HepG2 (cell line): ENCODE results near the gene LATS2. TPM values are rescaled to one million over a fixed set of nuclear protein-coding genes. Genes with fewer than 3 reads are reported as not detected.
A peak's percentile ranks its signal among the peaks of the same experiment; 100 is the strongest.

ENCODE experiments used
- ATAC-seq: fragments of 200-7000 bp; cut with Tn5 transposase; 3 replicates; pipeline ENCODE4 v1.9.1; 2020; ENCODE audit warnings: mild to moderate bottlenecking, moderate library complexity
- BruUV-seq: library from RNA; stranded (reverse); fragments of 400-500 nt; replicated peaks from 2 replicates; lab custom pipeline; 2021; lab: Mats Ljungman, UMichigan
- CTCF ChIA-PET: fragments of 300-600 bp; formaldehyde crosslinking; extraction: SDS; loops from one replicate; lab custom pipeline; 2021; ENCODE audit warnings: low total read pairs, inconsistent platforms, low intra/inter-chr PET ratio; lab: Yijun Ruan, JAX
- POLR2A ChIA-PET: fragments of 350-600 bp; sonication (Branson Sonifier 250); formaldehyde crosslinking; loops from one replicate; lab custom pipeline; 2020; ENCODE audit warnings: antibody characterized with exemption, inconsistent platforms; lab: Yijun Ruan, JAX
- DNase-seq: peaks from one replicate; pipeline ENCODE4 v3.0.0-alpha.2; 2015; ENCODE audit warnings: low spot score
- FAIRE-seq: peaks from 3 replicates; lab custom pipeline; 2011; peaks lifted over from hg19 to GRCh38; lab: Jason Lieb, UNC
- H2AFZ ChIP-seq: one replicate; pipeline ENCODE4 v1.6.1; 2011; ENCODE audit warnings: low read length, inconsistent platforms
- H3K27ac ChIP-seq: fragments of 300-600 bp; 3 replicates; pipeline ENCODE4 v1.8.0; 2011; ENCODE audit warnings: mixed run types, mild to moderate bottlenecking, mixed read lengths, low read length, inconsistent platforms; ENCODE audit not compliant: insufficient read depth; ENCODE audit errors: extremely low read length
- H3K27me3 ChIP-seq, 2 experiments: fragments of 200-600 bp in 1 of 2; 2 replicates in 1 of 2; 3 replicates in 1 of 2; pipeline versions ENCODE4 v1.6.0 to v1.8.0; 2011; ENCODE audit warnings: low read length in 2 of 2, mild to moderate bottlenecking in 2 of 2, moderate library complexity in 2 of 2, inconsistent platforms in 1 of 2; ENCODE audit not compliant: insufficient read depth in 2 of 2, control insufficient read depth in 1 of 2
- H3K36me3 ChIP-seq, 2 experiments: fragments of 200-600 bp in 1 of 2; replicated peaks in 1 of 2; 2 replicates in 1 of 2; 3 replicates in 1 of 2; pipeline versions ENCODE4 v1.5.1 to v1.8.0; 2011; ENCODE audit warnings: low read length in 2 of 2, inconsistent platforms in 1 of 2; ENCODE audit not compliant: insufficient read depth in 2 of 2, control insufficient read depth in 1 of 2
- H3K4me1 ChIP-seq: 2 replicates; pipeline ENCODE4 v1.5.1; 2012; ENCODE audit warnings: low read length, inconsistent platforms; ENCODE audit not compliant: insufficient read depth
- H3K4me2 ChIP-seq: 2 replicates; pipeline ENCODE4 v1.6.0; 2011; ENCODE audit warnings: low read depth, low read length, inconsistent platforms
- H3K4me3 ChIP-seq, 3 experiments: fragments of 200-600 bp in 1 of 3; sonication (generic), shearing (Covaris generic) in 1 of 3; replicated peaks in 1 of 3; 2 replicates each; pipeline ENCODE4 v1.5.1; 2011 to 2016; ENCODE audit warnings: low read length in 3 of 3, inconsistent platforms in 2 of 3, low read depth in 2 of 3, mild to moderate bottlenecking in 2 of 3, control low read depth in 1 of 3, mixed read lengths in 1 of 3; ENCODE audit not compliant: insufficient read depth in 1 of 3
- H3K79me2 ChIP-seq: one replicate; pipeline ENCODE4 v1.6.1; 2011; ENCODE audit warnings: low read length, inconsistent platforms; ENCODE audit not compliant: insufficient read depth
- H3K9ac ChIP-seq: 2 replicates; pipeline ENCODE4 v1.6.0; 2011; ENCODE audit warnings: mild to moderate bottlenecking, low read depth, low read length, inconsistent platforms; ENCODE audit not compliant: insufficient read depth
- H3K9me3 ChIP-seq: 2 replicates; pipeline ENCODE4 v1.5.1; 2012; ENCODE audit warnings: mild to moderate bottlenecking, low read length
- H4K20me1 ChIP-seq: 2 replicates; pipeline ENCODE4 v1.6.0; 2011; ENCODE audit warnings: inconsistent platforms, mild to moderate bottlenecking, low read length, moderate library complexity; ENCODE audit not compliant: insufficient read depth
- MLLT10 ChIP-seq: sonication (generic); formaldehyde crosslinking; IDR thresholded peaks from 2 replicates; pipeline ENCODE4 v1.4.0; 2020; ENCODE audit warnings: missing genetic modification reagents
- REL ChIP-seq: sonication (generic); formaldehyde crosslinking; conservative IDR thresholded peaks from 2 replicates; pipeline ENCODE4 v1.8.0; 2022; ENCODE audit warnings: mild to moderate bottlenecking, missing genetic modification reagents, moderate library complexity
- SCMH1 ChIP-seq: sonication (generic); formaldehyde crosslinking; IDR thresholded peaks from 2 replicates; pipeline ENCODE4 v1.9.0; 2021; ENCODE audit warnings: missing genetic modification reagents, mild to moderate bottlenecking, borderline replicate concordance
- SRY ChIP-seq: sonication (generic); formaldehyde crosslinking; IDR thresholded peaks from 2 replicates; pipeline ENCODE4 v1.8.0; 2022; ENCODE audit warnings: mild to moderate bottlenecking, missing genetic modification reagents
- STAT5B ChIP-seq: sonication (generic); formaldehyde crosslinking; IDR thresholded peaks from 2 replicates; pipeline ENCODE4 v1.4.0; 2020; ENCODE audit warnings: missing genetic modification reagents
- TEAD2 ChIP-seq: sonication (generic); formaldehyde crosslinking; IDR thresholded peaks from 2 replicates; pipeline ENCODE4 v1.9.0; 2021; ENCODE audit warnings: missing genetic modification reagents
- ZNF160 ChIP-seq: sonication (generic); formaldehyde crosslinking; IDR thresholded peaks from 2 replicates; pipeline ENCODE4 v1.8.0; 2022; ENCODE audit warnings: mild to moderate bottlenecking, inconsistent platforms, missing genetic modification reagents
- WGBS: methylation state at CpG from one replicate; pipeline ENCODE4 v1.1.6; 2017; ENCODE audit warnings: low lambda C conversion rate; 5-methylcytosine and 5-hydroxymethylcytosine counted together
- in situ Hi-C: cut with HindIII; loops from 2 replicates; pipeline ENCODE4 v1.10.0; 2017; ENCODE audit warnings: low pct_unique_long_range_greater_than_20kb; ENCODE audit not compliant: extremely low pct_ligation_motif_present
- intact Hi-C: fragments of 100-400 bp; cut with micrococcal nuclease; formaldehyde crosslinking; loops from one replicate; pipeline ENCODE4 v1.10.0; 2022; ENCODE audit not compliant: unreplicated experiment
- polyA plus RNA-seq, 8 experiments: library from polyadenylated mRNA; depleted of rRNA in 3 of 8; stranded (reverse) in 7 of 8; unstranded in 1 of 8; fragments of >200 nt; fragmentation: Illumina TruSeq in 4 of 8; extraction: Trizol in 4 of 8; gene quantifications; 2 replicates each; pipeline versions ENCODE4 v1.2.1 to v1.2.3, GENCODE V29; 2011 to 2016; ENCODE audit warnings: low read depth in 4 of 8, missing spikeins in 1 of 8, mixed read lengths in 1 of 8; ENCODE audit not compliant: insufficient read depth in 1 of 8
- total RNA-seq, 5 experiments: library from RNA; depleted of rRNA; stranded (reverse); fragments of >200 nt; fragmentation: Illumina TruSeq; extraction: Trizol; gene quantifications; 2 replicates each; pipeline ENCODE4 v1.2.3, GENCODE V29; 2016; ENCODE audit warnings: low read depth in 1 of 5
- TF ChIP-seq, protein P1 (sequence below): sonication (generic); formaldehyde crosslinking; IDR thresholded peaks from 2 replicates; pipeline ENCODE4 v1.5.1; 2020; ENCODE audit warnings: mild to moderate bottlenecking, missing genetic modification reagents, moderate library complexity
- TF ChIP-seq, protein P2 (sequence below): sonication (generic); formaldehyde crosslinking; IDR thresholded peaks from 2 replicates; pipeline ENCODE4 v1.4.0; 2020; ENCODE audit warnings: mild to moderate bottlenecking, missing genetic modification reagents
- TF ChIP-seq, protein P3 (sequence below): sonication (generic); formaldehyde crosslinking; IDR thresholded peaks from 2 replicates; pipeline ENCODE4 v1.8.1; 2023; ENCODE audit warnings: mild to moderate bottlenecking, inconsistent platforms, moderate library complexity, missing genetic modification reagents, borderline replicate concordance
- TF ChIP-seq, protein P4 (sequence below): sonication (generic); formaldehyde crosslinking; IDR thresholded peaks from 2 replicates; pipeline ENCODE4 v1.4.0; 2020; ENCODE audit warnings: missing genetic modification reagents

The LATS2 gene
- total and polyA plus RNA-seq, 2 of the 13 experiments (the other 11 are each of a cell fraction or from before 2014, with no cell fraction given): 7.3 to 8.5 TPM

DNA sequence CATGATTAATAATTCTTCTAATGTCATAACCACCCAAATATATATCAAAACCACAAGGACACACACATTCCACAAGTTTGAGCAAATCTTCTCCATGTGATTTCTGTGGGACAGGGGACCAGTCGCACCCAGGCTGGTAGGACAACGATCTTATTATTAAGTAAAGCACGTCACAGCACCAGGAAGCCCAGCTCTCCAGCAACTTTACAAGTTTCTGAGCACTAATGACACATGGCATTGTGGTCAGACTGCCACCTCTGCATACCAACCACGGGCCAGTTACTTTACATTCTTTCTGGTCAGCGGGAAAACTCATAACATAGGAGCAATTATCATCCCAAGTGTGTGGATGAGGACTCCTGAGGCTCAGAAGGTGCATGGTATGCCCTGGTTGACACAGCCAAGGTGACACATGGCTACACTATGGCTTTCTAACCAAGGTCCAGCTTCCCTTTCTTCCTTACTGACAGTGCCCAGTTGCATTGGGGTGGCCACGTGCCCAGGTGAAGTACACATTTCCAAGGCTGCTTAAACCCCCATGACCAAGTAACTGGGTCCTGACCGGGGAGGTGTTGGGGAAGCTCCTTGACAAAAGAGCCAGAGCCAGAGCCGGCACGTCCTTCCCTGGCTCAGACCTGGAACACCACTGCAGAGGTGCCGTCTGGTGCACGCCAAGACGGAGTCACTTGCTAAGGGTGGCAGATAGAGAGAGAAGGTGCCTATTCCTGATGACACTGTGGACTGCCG, 27.4 kb downstream of the LATS2 start (continued):
- TF ChIP-seq, protein P1, sequence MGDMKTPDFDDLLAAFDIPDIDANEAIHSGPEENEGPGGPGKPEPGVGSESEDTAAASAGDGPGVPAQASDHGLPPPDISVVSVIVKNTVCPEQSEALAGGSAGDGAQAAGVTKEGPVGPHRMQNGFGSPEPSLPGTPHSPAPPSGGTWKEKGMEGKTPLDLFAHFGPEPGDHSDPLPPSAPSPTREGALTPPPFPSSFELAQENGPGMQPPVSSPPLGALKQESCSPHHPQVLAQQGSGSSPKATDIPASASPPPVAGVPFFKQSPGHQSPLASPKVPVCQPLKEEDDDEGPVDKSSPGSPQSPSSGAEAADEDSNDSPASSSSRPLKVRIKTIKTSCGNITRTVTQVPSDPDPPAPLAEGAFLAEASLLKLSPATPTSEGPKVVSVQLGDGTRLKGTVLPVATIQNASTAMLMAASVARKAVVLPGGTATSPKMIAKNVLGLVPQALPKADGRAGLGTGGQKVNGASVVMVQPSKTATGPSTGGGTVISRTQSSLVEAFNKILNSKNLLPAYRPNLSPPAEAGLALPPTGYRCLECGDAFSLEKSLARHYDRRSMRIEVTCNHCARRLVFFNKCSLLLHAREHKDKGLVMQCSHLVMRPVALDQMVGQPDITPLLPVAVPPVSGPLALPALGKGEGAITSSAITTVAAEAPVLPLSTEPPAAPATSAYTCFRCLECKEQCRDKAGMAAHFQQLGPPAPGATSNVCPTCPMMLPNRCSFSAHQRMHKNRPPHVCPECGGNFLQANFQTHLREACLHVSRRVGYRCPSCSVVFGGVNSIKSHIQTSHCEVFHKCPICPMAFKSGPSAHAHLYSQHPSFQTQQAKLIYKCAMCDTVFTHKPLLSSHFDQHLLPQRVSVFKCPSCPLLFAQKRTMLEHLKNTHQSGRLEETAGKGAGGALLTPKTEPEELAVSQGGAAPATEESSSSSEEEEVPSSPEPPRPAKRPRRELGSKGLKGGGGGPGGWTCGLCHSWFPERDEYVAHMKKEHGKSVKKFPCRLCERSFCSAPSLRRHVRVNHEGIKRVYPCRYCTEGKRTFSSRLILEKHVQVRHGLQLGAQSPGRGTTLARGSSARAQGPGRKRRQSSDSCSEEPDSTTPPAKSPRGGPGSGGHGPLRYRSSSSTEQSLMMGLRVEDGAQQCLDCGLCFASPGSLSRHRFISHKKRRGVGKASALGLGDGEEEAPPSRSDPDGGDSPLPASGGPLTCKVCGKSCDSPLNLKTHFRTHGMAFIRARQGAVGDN (CRISPR knock-in tag): peak; percentile 22; the same call in 1 of the 2 replicates

DNA sequence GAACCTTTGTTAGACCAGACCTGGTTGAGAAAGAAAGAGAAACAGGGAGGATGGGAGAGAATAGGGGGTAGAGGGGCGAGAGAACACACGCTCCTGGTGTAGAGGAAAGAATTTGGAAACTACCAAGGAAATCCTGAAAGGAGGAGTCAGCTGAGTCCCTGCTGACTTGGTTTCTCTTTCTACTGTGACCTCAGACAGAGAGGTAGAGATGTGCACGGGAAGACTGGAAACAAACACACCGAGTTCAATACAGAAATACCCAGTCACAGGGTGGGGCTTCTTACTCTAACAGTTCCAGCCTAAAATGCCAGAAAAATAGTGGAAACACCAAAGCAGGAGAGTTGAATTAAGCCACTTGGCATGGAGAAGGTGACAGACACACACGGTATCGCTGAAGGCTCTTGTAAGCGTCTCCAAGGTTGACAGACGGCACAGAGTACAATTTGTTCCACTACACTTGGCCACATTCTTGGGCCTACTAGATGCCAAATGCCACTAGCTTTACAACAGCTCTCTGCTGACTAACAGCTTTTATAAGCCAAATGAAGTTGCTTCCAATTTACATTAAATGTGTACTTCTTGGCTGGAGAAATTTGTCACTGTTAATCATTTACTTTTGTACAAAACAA, 28.1 kb downstream of the LATS2 start:
- Histone ChIP-seq H3K4me1 (peaks cover 17% of the 10 kb centered on the region), H3K9ac (no peak overlapping the region), H3K4me2 (no peak overlapping the region), H3K27me3 (no peaks in the 10 kb centered on the region), H3K27ac (no peak overlapping the region), H2AFZ (no peak overlapping the region), H3K79me2 (peaks cover 78% of the 10 kb centered on the region), H3K9me3 (no peaks in the 10 kb centered on the region), H3K4me3 (no peak overlapping the region), H4K20me1 (peaks cover 24% of the 10 kb centered on the region; the same call in 1 of the 2 replicates), H3K36me3 (peaks cover 0 to 17% of the 10 kb centered on the region in 2 experiments; a peak in 3 of 5 replicates)
- ChIA-PET POLR2A (no interaction called here), CTCF (no interaction called here)
- intact Hi-C loops: no loop called here
- in situ Hi-C loops: no loop called here
- no peak; the same call in 2 of the 3 replicates for ATAC-seq
- no peak for FAIRE-seq
- WGBS: 98% methylated on average over 8 of the region's 8 CpGs
- DNase-seq: no peak
- BruUV-seq: no TSS peak
- TF ChIP-seq ZNF160 (CRISPR knock-in tag): no peak
- TF ChIP-seq, protein P2, sequence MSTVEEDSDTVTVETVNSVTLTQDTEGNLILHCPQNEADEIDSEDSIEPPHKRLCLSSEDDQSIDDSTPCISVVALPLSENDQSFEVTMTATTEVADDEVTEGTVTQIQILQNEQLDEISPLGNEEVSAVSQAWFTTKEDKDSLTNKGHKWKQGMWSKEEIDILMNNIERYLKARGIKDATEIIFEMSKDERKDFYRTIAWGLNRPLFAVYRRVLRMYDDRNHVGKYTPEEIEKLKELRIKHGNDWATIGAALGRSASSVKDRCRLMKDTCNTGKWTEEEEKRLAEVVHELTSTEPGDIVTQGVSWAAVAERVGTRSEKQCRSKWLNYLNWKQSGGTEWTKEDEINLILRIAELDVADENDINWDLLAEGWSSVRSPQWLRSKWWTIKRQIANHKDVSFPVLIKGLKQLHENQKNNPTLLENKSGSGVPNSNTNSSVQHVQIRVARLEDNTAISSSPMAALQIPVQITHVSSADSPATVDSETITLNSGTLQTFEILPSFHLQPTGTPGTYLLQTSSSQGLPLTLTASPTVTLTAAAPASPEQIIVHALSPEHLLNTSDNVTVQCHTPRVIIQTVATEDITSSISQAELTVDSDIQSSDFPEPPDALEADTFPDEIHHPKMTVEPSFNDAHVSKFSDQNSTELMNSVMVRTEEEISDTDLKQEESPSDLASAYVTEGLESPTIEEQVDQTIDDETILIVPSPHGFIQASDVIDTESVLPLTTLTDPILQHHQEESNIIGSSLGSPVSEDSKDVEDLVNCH (CRISPR knock-in tag): no peak
- TF ChIP-seq, protein P3, sequence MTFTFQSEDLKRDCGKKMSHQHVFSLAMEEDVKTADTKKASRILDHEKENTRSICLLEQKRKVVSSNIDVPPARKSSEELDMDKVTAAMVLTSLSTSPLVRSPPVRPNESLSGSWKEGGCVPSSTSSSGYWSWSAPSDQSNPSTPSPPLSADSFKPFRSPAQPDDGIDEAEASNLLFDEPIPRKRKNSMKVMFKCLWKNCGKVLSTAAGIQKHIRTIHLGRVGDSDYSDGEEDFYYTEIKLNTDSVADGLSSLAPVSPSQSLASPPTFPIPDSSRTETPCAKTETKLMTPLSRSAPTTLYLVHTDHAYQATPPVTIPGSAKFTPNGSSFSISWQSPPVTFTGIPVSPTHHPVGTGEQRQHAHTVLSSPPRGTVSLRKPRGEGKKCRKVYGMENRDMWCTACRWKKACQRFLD (CRISPR knock-in tag): no peak
- no peak for TF ChIP-seq TEAD2 (CRISPR knock-in tag)
- no peak for TF ChIP-seq STAT5B (CRISPR knock-in tag)
- TF ChIP-seq, protein P4, sequence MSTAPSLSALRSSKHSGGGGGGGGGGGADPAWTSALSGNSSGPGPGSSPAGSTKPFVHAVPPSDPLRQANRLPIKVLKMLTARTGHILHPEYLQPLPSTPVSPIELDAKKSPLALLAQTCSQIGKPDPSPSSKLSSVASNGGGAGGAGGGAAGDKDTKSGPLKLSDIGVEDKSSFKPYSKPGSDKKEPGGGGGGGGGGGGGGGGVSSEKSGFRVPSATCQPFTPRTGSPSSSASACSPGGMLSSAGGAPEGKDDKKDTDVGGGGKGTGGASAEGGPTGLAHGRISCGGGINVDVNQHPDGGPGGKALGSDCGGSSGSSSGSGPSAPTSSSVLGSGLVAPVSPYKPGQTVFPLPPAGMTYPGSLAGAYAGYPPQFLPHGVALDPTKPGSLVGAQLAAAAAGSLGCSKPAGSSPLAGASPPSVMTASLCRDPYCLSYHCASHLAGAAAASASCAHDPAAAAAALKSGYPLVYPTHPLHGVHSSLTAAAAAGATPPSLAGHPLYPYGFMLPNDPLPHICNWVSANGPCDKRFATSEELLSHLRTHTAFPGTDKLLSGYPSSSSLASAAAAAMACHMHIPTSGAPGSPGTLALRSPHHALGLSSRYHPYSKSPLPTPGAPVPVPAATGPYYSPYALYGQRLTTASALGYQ (CRISPR knock-in tag): no peak
- no peak for TF ChIP-seq SRY
- no peak for TF ChIP-seq REL (CRISPR knock-in tag)
- no peak for TF ChIP-seq SCMH1
- no peak for TF ChIP-seq MLLT10 (CRISPR knock-in tag)
